IPS-11a (cell line): ENCODE measurements around the gene TIRAP.

Experiments
- H3K4me3 ChIP-seq: one replicate; pipeline ENCODE4 v1.5.1; 2013; ENCODE audit warnings: low read depth, low read length, control low read depth

The TIRAP gene

GRCh38 chr11:126340960-126341606 lies 58.2 kb downstream of the TIRAP start:
- H3K4me3 ChIP-seq: no peak overlapping the region

DNA sequence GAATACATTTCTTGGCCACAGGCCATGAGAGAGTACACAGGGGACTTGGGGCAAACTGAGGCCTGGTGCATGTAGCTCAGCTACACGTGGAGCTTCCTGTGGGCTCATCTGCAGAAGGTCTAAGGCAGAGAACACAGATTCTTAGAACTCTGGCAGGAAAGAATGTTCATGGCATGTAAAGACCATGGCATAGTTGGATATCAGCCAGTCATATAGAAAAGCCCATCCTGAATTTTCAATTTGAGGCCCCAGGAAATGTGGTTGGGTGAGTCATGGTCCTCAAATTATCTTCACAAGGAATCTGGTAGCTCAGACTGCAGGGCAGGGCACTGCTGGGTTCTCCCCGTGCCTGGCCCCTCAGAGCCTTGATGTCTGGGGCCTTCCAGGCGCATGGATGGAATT lies 58.9 kb downstream of the TIRAP start:
- H3K4me3 ChIP-seq: no peak overlapping the region

DNA sequence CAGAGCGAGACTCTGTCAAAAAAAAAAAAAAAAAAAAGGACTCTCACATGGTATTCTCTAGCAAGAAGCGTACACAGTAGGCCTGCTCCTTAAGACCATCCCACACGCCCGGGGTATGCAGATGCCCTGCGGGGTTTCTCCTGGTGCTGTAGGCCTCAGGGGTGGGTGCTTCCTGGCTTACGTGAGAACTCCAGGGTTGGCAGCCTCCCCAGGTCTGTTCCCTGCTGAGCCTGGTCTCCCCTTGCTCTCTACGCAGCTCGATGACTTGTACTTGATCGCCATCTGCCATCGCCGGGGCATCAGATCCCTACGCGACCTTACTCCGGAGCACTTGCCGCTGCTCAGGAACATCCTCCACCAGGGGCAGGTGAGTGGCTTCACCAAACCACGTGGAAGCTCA lies 60.2 kb downstream of the TIRAP start:
- H3K4me3 ChIP-seq: no peak overlapping the region
